HCT116 (cell line): Measurements from ENCODE around the gene TYW5. TPM values are rescaled to one million over a fixed set of nuclear protein-coding genes. Genes with fewer than 3 reads are reported as not detected.

Source experiments
- ATAC-seq: fragments of 200-7000 bp; cut with Tn5 transposase; 2 replicates; pipeline ENCODE4 v1.9.1; 2020; ENCODE audit warnings: mild to moderate bottlenecking, moderate library complexity
- BruUV-seq: library from RNA; stranded (reverse); fragments of 400-500 nt; replicated peaks from 2 replicates; lab custom pipeline; 2021; lab: Mats Ljungman, UMichigan
- CTCF ChIA-PET: fragments of 300-600 bp; sonication (Branson Sonifier 250); formaldehyde crosslinking; loops from one replicate; lab custom pipeline; 2021; ENCODE audit warnings: antibody characterized with exemption; lab: Charles Lee
- POLR2A ChIA-PET: fragments of 300-600, 350-600 bp; sonication (Branson Sonifier 250); formaldehyde crosslinking; loops from one replicate; lab custom pipeline; 2021; ENCODE audit warnings: antibody characterized with exemption; lab: Charles Lee
- RAD21 ChIA-PET, 2 experiments: fragments of 300-600 bp; sonication (Branson Sonifier 250); formaldehyde crosslinking; loops; one replicate each; lab custom pipeline; 2023; ENCODE audit warnings: low total read pairs in 2 of 2; ENCODE audit not compliant: uncharacterized antibody in 2 of 2, unreplicated experiment in 2 of 2, low non-redundant PET in 1 of 2; lab: Charles Lee
- DNase-seq: peaks from one replicate; pipeline ENCODE4 v3.0.0-alpha.2; 2010; ENCODE audit warnings: low read depth, low spot score
- H2AFZ ChIP-seq: fragments of 200-600 bp; shearing (Covaris generic), sonication (generic); 2 replicates; pipeline ENCODE4 v1.6.1; 2017; ENCODE audit warnings: low read depth, mixed run types, mixed read lengths, antibody characterized with exemption, low read length; ENCODE audit not compliant: poor library complexity, severe bottlenecking
- H3K27ac ChIP-seq: 2 replicates; pipeline ENCODE4 v1.5.1; 2012; ENCODE audit warnings: low read depth, low read length
- H3K27me3 ChIP-seq: fragments of 200-600 bp; sonication (generic); 2 replicates; pipeline ENCODE4 v1.6.1; 2016; ENCODE audit warnings: mixed run types, low read length, mixed read lengths; ENCODE audit not compliant: insufficient read depth
- H3K36me3 ChIP-seq, 2 experiments: fragments of 200-500 bp in 1 of 2; fragments of 200-600 bp in 1 of 2; sonication (Bioruptor generic) in 1 of 2; sonication (generic) in 1 of 2; 2 replicates each; pipeline versions ENCODE4 v1.5.1 to v1.6.1; 2014 to 2016; ENCODE audit warnings: low read length in 2 of 2, inconsistent platforms in 1 of 2, mixed read lengths in 1 of 2, mixed run types in 1 of 2; ENCODE audit not compliant: insufficient read depth in 2 of 2, control insufficient read depth in 1 of 2
- H3K4me1 ChIP-seq, 2 experiments: fragments of 200-600 bp in 1 of 2; sonication (generic) in 1 of 2; 2 replicates each; pipeline versions ENCODE4 v1.5.1 to v1.6.1; 2012 to 2017; ENCODE audit warnings: low read length in 2 of 2, inconsistent platforms in 1 of 2, mild to moderate bottlenecking in 1 of 2, mixed read lengths in 1 of 2, mixed run types in 1 of 2, moderate library complexity in 1 of 2; ENCODE audit not compliant: insufficient read depth in 2 of 2, control insufficient read depth in 1 of 2
- H3K4me2 ChIP-seq: fragments of 200-600 bp; sonication (generic); 2 replicates; pipeline ENCODE4 v1.6.1; 2017; ENCODE audit warnings: mixed run types, low read length, mixed read lengths
- H3K4me3 ChIP-seq, 2 experiments: fragments of 200-600 bp in 1 of 2; sonication (generic) in 1 of 2; replicated peaks in 1 of 2; 2 replicates each; pipeline ENCODE4 v1.5.1; 2011 to 2016; ENCODE audit warnings: low read length in 2 of 2, control low read depth in 1 of 2, low read depth in 1 of 2, mild to moderate bottlenecking in 1 of 2, mixed read lengths in 1 of 2, mixed run types in 1 of 2
- H3K79me2 ChIP-seq: fragments of 200-600 bp; sonication (generic); 2 replicates; pipeline ENCODE4 v1.6.1; 2017; ENCODE audit warnings: mild to moderate bottlenecking, mixed run types, low read length, moderate library complexity, mixed read lengths; ENCODE audit not compliant: insufficient read depth
- H3K9ac ChIP-seq: fragments of 200-600 bp; sonication (generic); 2 replicates; pipeline ENCODE4 v1.6.1; 2016; ENCODE audit warnings: low read length, mixed read lengths
- H3K9me2 ChIP-seq: fragments of 200-600 bp; sonication (generic), shearing (Covaris generic); 2 replicates; pipeline ENCODE4 v1.6.1; 2017; ENCODE audit warnings: mixed run types, mild to moderate bottlenecking, moderate library complexity; ENCODE audit not compliant: insufficient read depth
- H3K9me3 ChIP-seq, 2 experiments: fragments of 200-500 bp in 1 of 2; fragments of 200-600 bp in 1 of 2; sonication (Bioruptor generic) in 1 of 2; sonication (generic) in 1 of 2; 2 replicates each; pipeline ENCODE4 v1.6.1; 2014 to 2017; ENCODE audit warnings: low read length in 2 of 2, mixed read lengths in 2 of 2, inconsistent platforms in 1 of 2, low read depth in 1 of 2, mild to moderate bottlenecking in 1 of 2, mixed run types in 1 of 2, moderate library complexity in 1 of 2; ENCODE audit not compliant: control insufficient read depth in 1 of 2, insufficient read depth in 1 of 2
- H4K20me1 ChIP-seq: fragments of 200-600 bp; sonication (generic), shearing (Covaris generic); 2 replicates; pipeline ENCODE4 v1.6.1; 2017; ENCODE audit warnings: mixed run types, mild to moderate bottlenecking, moderate library complexity; ENCODE audit not compliant: insufficient read depth
- CBX3 ChIP-seq: IDR thresholded peaks from 2 replicates; pipeline ENCODE4 v1.6.1; 2012; ENCODE audit warnings: low read depth
- ELF1 ChIP-seq: IDR thresholded peaks from 2 replicates; pipeline ENCODE4 v1.6.1; 2012; ENCODE audit warnings: low read depth, borderline replicate concordance
- EZH2phosphoT487 ChIP-seq: fragments of 200-600 bp; IDR thresholded peaks from 2 replicates; pipeline ENCODE4 v1.6.1; 2018; ENCODE audit warnings: antibody characterized with exemption, borderline replicate concordance
- FOSL1 ChIP-seq: IDR thresholded peaks from 2 replicates; pipeline ENCODE4 v1.6.1; 2012; ENCODE audit warnings: low read depth
- JUND ChIP-seq: IDR thresholded peaks from 2 replicates; pipeline ENCODE4 v1.6.1; 2012
- POLR2A ChIP-seq: IDR thresholded peaks from 2 replicates; pipeline ENCODE4 v1.7.0; 2011; ENCODE audit warnings: borderline replicate concordance; ENCODE audit not compliant: insufficient read depth, insufficient read length; ENCODE audit errors: extremely low read depth
- POLR2AphosphoS5 ChIP-seq: IDR thresholded peaks from 2 replicates; pipeline ENCODE4 v1.6.1; 2011; ENCODE audit warnings: mild to moderate bottlenecking, low read depth, low read length, moderate library complexity
- RAD21 ChIP-seq: IDR thresholded peaks from 2 replicates; pipeline ENCODE4 v1.6.1; 2012; ENCODE audit warnings: low read depth, mild to moderate bottlenecking
- SIN3A ChIP-seq: IDR thresholded peaks from 2 replicates; pipeline ENCODE4 v1.6.1; 2012; ENCODE audit warnings: low read depth
- SP1 ChIP-seq: IDR thresholded peaks from 2 replicates; pipeline ENCODE4 v1.6.1; 2012; ENCODE audit warnings: low read depth
- SRF ChIP-seq: IDR thresholded peaks from 2 replicates; pipeline ENCODE4 v1.6.1; 2012; ENCODE audit warnings: low read depth
- YY1 ChIP-seq: IDR thresholded peaks from 2 replicates; pipeline ENCODE4 v1.6.1; 2011; ENCODE audit warnings: low read length, low read depth, moderate library complexity, mild to moderate bottlenecking; ENCODE audit not compliant: insufficient replicate concordance; ENCODE audit errors: extremely low read depth
- ZFX ChIP-seq: fragments of 450-650 bp; IDR thresholded peaks from 2 replicates; pipeline ENCODE4 v1.6.1; 2017
- ZNF274 ChIP-seq: fragments of 200-500 bp; sonication (Bioruptor generic); IDR thresholded peaks from 2 replicates; pipeline ENCODE4 v1.6.1; 2014; ENCODE audit warnings: mild to moderate bottlenecking, low read depth, low read length, inconsistent platforms
- intact Hi-C: fragments of 100-400 bp; cut with micrococcal nuclease; formaldehyde crosslinking; loops from 2 replicates; pipeline ENCODE4 v1.10.0; 2022
- total RNA-seq: library from RNA; stranded (reverse); gene quantifications from one replicate; pipeline ENCODE4 v1.2.1, GENCODE V29; 2021; ENCODE audit not compliant: unreplicated experiment
- TF ChIP-seq, protein P1 (sequence below), 3 experiments: fragments of 200-600 bp in 1 of 3; sonication (generic) in 1 of 3; IDR thresholded peaks in 2 of 3; conservative IDR thresholded peaks in 1 of 3; 2 replicates each; pipeline ENCODE4 v1.5.1; 2012 to 2017; ENCODE audit warnings: low read depth in 2 of 3, low read length in 2 of 3, antibody characterized with exemption in 1 of 3, borderline replicate concordance in 1 of 3, control low read depth in 1 of 3, mild to moderate bottlenecking in 1 of 3, mixed read lengths in 1 of 3, mixed run types in 1 of 3, moderate library complexity in 1 of 3; ENCODE audit not compliant: insufficient read depth in 1 of 3
- TF ChIP-seq, protein P2 (sequence below): IDR thresholded peaks from 2 replicates; pipeline ENCODE4 v1.6.1; 2012
- TF ChIP-seq, protein P3 (sequence below): IDR thresholded peaks from 2 replicates; pipeline ENCODE4 v1.6.1; 2012

TYW5 gene
- total RNA-seq, 1 experiment from 2014 or later, result 7.7 TPM

DNA sequence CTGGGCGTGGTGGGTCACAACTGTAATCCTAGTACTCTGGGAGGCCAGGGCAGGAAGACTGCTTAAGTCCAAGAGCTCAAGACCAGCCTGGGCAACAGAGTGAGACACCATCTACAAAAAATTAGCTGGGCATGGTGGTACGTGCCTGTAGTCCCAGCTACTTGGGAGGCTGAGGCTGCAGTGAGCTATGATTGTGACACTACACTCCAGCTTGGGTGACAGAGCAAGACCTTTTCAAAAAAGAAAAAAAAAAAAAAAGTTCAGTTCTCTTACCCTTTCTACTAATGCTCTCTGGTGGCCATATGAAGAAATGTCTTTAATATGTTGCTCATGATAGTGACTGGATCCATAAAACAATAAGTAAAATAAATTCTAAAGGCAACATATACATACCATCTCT, 14.9 kb downstream of the TYW5 start:
- Histone ChIP-seq H3K9me3 (no peaks in the 10 kb centered on the region), H3K27ac (no peak overlapping the region)
- no peak for TF ChIP-seq YY1
- TF ChIP-seq, protein P1, sequence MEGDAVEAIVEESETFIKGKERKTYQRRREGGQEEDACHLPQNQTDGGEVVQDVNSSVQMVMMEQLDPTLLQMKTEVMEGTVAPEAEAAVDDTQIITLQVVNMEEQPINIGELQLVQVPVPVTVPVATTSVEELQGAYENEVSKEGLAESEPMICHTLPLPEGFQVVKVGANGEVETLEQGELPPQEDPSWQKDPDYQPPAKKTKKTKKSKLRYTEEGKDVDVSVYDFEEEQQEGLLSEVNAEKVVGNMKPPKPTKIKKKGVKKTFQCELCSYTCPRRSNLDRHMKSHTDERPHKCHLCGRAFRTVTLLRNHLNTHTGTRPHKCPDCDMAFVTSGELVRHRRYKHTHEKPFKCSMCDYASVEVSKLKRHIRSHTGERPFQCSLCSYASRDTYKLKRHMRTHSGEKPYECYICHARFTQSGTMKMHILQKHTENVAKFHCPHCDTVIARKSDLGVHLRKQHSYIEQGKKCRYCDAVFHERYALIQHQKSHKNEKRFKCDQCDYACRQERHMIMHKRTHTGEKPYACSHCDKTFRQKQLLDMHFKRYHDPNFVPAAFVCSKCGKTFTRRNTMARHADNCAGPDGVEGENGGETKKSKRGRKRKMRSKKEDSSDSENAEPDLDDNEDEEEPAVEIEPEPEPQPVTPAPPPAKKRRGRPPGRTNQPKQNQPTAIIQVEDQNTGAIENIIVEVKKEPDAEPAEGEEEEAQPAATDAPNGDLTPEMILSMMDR (IDR thresholded peaks at IDR 0.05 in 2 of 3, conservative IDR thresholded peaks at IDR 0.05 in 1 of 3; ENCODE audit: borderline replicate concordance in 1 of 3, insufficient read depth in 1 of 3, low read depth in 2 of 3, low read length in 2 of 3), result peak; percentile 18 to 48 (median 33); a peak in 4 of 6 replicates
- TF ChIP-seq RAD21, result peak; percentile 63
- TF ChIP-seq, all 23 proteins: peak for 2
- ChIA-PET POLR2A (no interaction called here), RAD21 (interaction anchor here in 1 of 2 experiments (0.7 kb wide), 1 partner anchor 75 kb away, joined by 3 read pairs; no protein-coding TSS in a partner anchor), CTCF (interaction anchor here (0.9 to 2.0 kb wide), 7 partner anchors 81 to 1631 kb away, joined by 3 to 26 read pairs (median 3); no protein-coding TSS in a partner anchor)
- Histone ChIP-seq H3K27me3 (no peaks in the 10 kb centered on the region), H3K4me3 (no peak overlapping the region), H3K4me2 (no peak overlapping the region), H3K79me2 (peaks cover 33% of the 10 kb centered on the region), H3K36me3 (peaks cover 15 to 18% of the 10 kb centered on the region in 2 experiments; a peak in 2 of 4 replicates), H4K20me1 (no peaks in the 10 kb centered on the region), H3K4me1 (no peaks in the 10 kb centered on the region), H3K9me2 (no peaks in the 10 kb centered on the region), H2AFZ (no peak overlapping the region), H3K9ac (no peak overlapping the region)
- DNase-seq, result peak; percentile 21
- peak; percentile 73; the same call in 1 of the 2 replicates for ATAC-seq
- intact Hi-C loops, result loop anchor here (1.0 to 10.0 kb wide), 3 partner anchors 83 to 1626 kb away; no protein-coding TSS in a partner anchor
- BruUV-seq, result no TSS peak

DNA sequence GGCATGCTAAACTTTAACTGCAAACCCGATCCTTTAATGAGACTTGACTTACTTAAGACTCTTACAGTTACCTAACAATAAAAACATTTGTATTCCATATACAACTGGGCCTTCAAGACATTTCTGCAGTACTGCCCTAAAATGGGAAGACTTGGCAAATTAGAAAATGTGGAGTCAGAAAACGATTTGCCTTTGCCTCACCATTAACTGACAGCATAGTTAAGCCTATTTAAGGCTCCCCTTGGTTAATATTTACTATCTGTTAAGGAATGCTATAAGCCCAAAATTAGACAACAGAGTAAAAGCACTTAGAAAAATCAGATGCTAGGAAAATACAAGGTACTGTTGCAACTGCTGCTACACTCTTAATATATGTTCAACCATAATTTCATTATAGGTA, 18.7 kb downstream of the TYW5 start:
- BruUV-seq, result no TSS peak
- RAD21 ChIA-PET, result no interaction called here

More for the DNA sequence above, 18.7 kb downstream of the TYW5 start:
- H4K20me1 ChIP-seq, result peaks cover 5% of the 10 kb centered on the region; the same call in 1 of the 2 replicates
- no peak overlapping the region for H3K4me2 ChIP-seq
- intact Hi-C loops, result no loop called here
- no peak overlapping the region for H2AFZ ChIP-seq
- POLR2A ChIA-PET, result no interaction called here
- H3K9ac ChIP-seq, result no peak overlapping the region
- peaks cover 12 to 18% of the 10 kb centered on the region in 2 experiments for H3K36me3 ChIP-seq
- ATAC-seq (no peak), DNase-seq (no peak)
- H3K27me3 ChIP-seq, result no peaks in the 10 kb centered on the region
- H3K4me3 ChIP-seq, result no peak overlapping the region
- no peak overlapping the region for H3K27ac ChIP-seq
- TF ChIP-seq CBX3 (no peak), ZNF274 (no peak), POLR2A (no peak), ELF1 (no peak), SRF (no peak), EZH2phosphoT487 (no peak), ZFX (no peak), YY1 (no peak), FOSL1 (no peak), SIN3A (no peak), SP1 (no peak), JUND (no peak), POLR2AphosphoS5 (no peak)
- TF ChIP-seq, protein P2, sequence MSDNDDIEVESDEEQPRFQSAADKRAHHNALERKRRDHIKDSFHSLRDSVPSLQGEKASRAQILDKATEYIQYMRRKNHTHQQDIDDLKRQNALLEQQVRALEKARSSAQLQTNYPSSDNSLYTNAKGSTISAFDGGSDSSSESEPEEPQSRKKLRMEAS, result no peak
- TF ChIP-seq, protein P3, sequence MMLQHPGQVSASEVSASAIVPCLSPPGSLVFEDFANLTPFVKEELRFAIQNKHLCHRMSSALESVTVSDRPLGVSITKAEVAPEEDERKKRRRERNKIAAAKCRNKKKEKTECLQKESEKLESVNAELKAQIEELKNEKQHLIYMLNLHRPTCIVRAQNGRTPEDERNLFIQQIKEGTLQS, result no peak
- H3K9me3 ChIP-seq, result no peaks in the 10 kb centered on the region
- no peaks in the 10 kb centered on the region for H3K9me2 ChIP-seq
- peaks cover 9 to 12% of the 10 kb centered on the region in 2 experiments; a peak in 3 of 4 replicates for H3K4me1 ChIP-seq
- CTCF ChIA-PET, result no interaction called here
- peaks cover 36% of the 10 kb centered on the region for H3K79me2 ChIP-seq
